KMS-11 (cell line): ENCODE measurements around the gene RIPOR1.
A peak's percentile ranks its signal among the peaks of the same experiment; 100 is the strongest.
"Not testable (repeated sequence)": the region's sequence is repeated elsewhere in the genome, so short reads cannot be mapped to it uniquely, and the experiment has no call there.

Experiments
- H2AFZ ChIP-seq: fragments of 200-600 bp; sonication (generic); 2 replicates; pipeline ENCODE4 v1.6.1; 2016; ENCODE audit warnings: antibody characterized with exemption, mixed run types, low read depth
- H3K27ac ChIP-seq: fragments of 200-600 bp; sonication (generic); 2 replicates; pipeline ENCODE4 v1.6.1; 2016; ENCODE audit warnings: mild to moderate bottlenecking, mixed run types
- H3K27me3 ChIP-seq: fragments of 200-600 bp; sonication (generic); 2 replicates; pipeline ENCODE4 v1.6.1; 2017; ENCODE audit warnings: mild to moderate bottlenecking, low read depth, mixed run types, moderate library complexity; ENCODE audit not compliant: insufficient read depth
- H3K36me3 ChIP-seq: fragments of 200-600 bp; sonication (generic); 2 replicates; pipeline ENCODE4 v1.6.1; 2017; ENCODE audit warnings: mild to moderate bottlenecking, mixed run types; ENCODE audit not compliant: insufficient read depth
- H3K4me1 ChIP-seq: fragments of 200-600 bp; sonication (generic); 2 replicates; pipeline ENCODE4 v1.6.1; 2016; ENCODE audit warnings: mild to moderate bottlenecking, low read depth, mixed run types; ENCODE audit not compliant: poor library complexity, severe bottlenecking
- H3K4me2 ChIP-seq: fragments of 200-600 bp; sonication (generic); 2 replicates; pipeline ENCODE4 v1.7.0; 2016; ENCODE audit warnings: mild to moderate bottlenecking, mixed run types
- H3K4me3 ChIP-seq: fragments of 200-600 bp; sonication (generic); IDR thresholded peaks from 2 replicates; pipeline ENCODE4 v1.6.1; 2017; ENCODE audit warnings: low read depth, low read length, mixed read lengths; ENCODE audit not compliant: insufficient read depth
- H3K79me2 ChIP-seq: fragments of 200-600 bp; sonication (generic); 2 replicates; pipeline ENCODE4 v1.6.1; 2016; ENCODE audit warnings: low read depth, mixed run types; ENCODE audit not compliant: insufficient read depth
- H3K9ac ChIP-seq: fragments of 200-600 bp; sonication (generic); 2 replicates; pipeline ENCODE4 v1.6.1; 2016; ENCODE audit warnings: mild to moderate bottlenecking, mixed run types
- H4K20me1 ChIP-seq: fragments of 200-600 bp; sonication (generic); 2 replicates; pipeline ENCODE4 v1.6.1; 2016; ENCODE audit warnings: mild to moderate bottlenecking, mixed run types; ENCODE audit not compliant: insufficient read depth
- TF ChIP-seq, protein P1 (sequence below): fragments of 200-600 bp; sonication (generic); conservative IDR thresholded peaks from 2 replicates; pipeline ENCODE4 v1.6.1; 2017; ENCODE audit warnings: low read depth, mild to moderate bottlenecking, antibody characterized with exemption, low read length, moderate library complexity, mixed read lengths

Gene RIPOR1

DNA sequence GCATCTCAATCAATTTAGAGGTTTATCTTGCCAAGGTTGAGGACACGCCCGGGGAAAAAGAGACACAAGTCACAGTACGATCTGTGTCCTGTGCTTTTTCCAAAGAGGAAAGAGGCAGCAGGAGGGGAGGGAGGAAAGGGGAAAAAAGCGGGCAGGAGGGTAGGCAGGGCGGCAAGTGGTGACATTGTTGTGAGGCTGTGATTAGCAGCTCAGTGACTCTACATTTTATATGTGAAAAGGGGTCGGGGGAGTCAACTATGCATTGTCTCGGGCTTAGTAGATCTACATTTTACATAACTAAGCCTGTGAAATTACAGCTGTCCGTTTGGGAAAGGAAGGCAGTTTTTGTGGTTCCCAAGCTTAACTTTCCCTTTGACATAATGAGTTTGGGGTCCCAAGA, 22.2 kb upstream of the RIPOR1 start:
- H2AFZ ChIP-seq = no peak overlapping the region

DNA sequence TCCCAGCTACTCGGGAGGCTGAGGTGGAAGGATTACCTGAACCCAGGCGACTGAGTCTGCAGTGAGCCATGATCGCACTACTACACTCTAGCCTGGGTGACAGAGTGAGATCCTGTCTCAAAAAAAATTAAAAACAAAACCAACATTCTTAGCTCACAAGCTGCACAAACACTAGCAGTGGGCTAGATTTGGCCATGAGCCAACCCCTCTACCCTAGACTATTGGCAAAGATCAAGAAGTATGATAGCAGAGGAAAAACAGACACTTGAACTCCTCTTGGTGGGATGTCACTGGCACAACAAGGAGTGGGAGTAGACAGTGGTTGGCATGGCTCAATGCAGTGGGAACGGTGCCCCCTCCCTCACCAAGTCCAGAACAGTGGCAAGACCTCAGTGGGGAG, 19.6 kb upstream of the RIPOR1 start:
- Histone ChIP-seq H3K27ac (no peak overlapping the region), H4K20me1 (no peaks in the 10 kb centered on the region), H3K79me2 (no peaks in the 10 kb centered on the region), H3K4me3 (no peak overlapping the region), H3K9ac (no peak overlapping the region), H2AFZ (no peak overlapping the region), H3K4me2 (no peak overlapping the region), H3K4me1 (peaks cover 3% of the 10 kb centered on the region), H3K36me3 (no peaks in the 10 kb centered on the region), H3K27me3 (no peaks in the 10 kb centered on the region)
- TF ChIP-seq, protein P1, sequence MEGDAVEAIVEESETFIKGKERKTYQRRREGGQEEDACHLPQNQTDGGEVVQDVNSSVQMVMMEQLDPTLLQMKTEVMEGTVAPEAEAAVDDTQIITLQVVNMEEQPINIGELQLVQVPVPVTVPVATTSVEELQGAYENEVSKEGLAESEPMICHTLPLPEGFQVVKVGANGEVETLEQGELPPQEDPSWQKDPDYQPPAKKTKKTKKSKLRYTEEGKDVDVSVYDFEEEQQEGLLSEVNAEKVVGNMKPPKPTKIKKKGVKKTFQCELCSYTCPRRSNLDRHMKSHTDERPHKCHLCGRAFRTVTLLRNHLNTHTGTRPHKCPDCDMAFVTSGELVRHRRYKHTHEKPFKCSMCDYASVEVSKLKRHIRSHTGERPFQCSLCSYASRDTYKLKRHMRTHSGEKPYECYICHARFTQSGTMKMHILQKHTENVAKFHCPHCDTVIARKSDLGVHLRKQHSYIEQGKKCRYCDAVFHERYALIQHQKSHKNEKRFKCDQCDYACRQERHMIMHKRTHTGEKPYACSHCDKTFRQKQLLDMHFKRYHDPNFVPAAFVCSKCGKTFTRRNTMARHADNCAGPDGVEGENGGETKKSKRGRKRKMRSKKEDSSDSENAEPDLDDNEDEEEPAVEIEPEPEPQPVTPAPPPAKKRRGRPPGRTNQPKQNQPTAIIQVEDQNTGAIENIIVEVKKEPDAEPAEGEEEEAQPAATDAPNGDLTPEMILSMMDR = no peak

More for the DNA sequence above, 22.2 kb upstream of the RIPOR1 start:
- Histone ChIP-seq H3K36me3 (no peaks in the 10 kb centered on the region), H3K27ac (no peak overlapping the region), H3K4me2 (no peak overlapping the region), H4K20me1 (no peaks in the 10 kb centered on the region), H3K4me3 (no peak overlapping the region), H3K4me1 (no peaks in the 10 kb centered on the region), H3K9ac (no peak overlapping the region), H3K27me3 (no peaks in the 10 kb centered on the region), H3K79me2 (no peaks in the 10 kb centered on the region)
- TF ChIP-seq, protein P1 = no peak

DNA sequence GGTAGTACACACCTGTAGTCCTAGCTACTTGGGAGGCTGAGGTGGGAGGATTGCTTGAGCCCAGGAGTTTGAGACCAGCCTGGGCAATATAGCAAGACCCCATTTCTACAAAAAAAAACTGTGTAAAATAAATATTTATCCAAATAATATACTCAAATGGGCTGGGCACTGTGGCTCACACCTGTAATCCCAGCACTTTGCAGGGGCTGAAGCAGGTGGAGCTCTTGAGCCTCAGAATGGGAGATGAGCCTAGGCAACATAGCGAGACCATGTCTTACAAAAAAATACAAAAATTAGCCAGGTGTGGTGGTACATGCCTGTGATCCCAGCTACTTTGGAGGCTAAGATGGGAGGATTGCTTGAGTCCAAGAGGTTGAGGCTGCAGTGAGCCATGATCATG, 14.7 kb upstream of the RIPOR1 start:
- H3K4me1 ChIP-seq = peaks cover 11% of the 10 kb centered on the region
- not testable (repeated sequence) for H3K4me3 ChIP-seq, H3K79me2 ChIP-seq, H3K36me3 ChIP-seq, H4K20me1 ChIP-seq, H3K9ac ChIP-seq, H3K27me3 ChIP-seq
- peak overlapping the region; percentile 16; the same call in 1 of the 2 replicates for H3K4me2 ChIP-seq
- H3K27ac ChIP-seq = peak overlapping the region; percentile 42; the same call in 1 of the 2 replicates
- peak overlapping the region; percentile 86; the same call in 1 of the 2 replicates for H2AFZ ChIP-seq

DNA sequence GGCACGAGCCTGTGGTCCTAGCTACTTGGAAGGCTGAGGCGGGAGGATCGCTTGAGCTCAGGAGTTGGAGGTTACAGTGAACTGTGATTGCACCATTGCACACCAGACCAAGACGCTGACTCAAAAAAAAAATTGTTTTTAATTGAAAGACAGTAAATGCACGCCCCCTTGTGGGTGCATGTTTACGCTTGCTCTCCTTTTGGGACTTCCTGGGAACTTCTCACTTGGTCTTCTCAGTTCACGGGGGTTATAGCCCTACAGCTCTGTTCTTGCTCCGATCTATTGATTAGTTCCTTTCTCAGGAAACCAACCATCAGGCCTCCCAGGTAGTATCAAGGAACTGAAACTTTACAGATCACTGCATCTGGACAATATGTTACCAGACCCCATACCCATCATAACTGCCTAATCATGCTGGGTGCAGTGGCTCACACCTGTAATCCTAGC, 14.2 kb upstream of the RIPOR1 start:
- TF ChIP-seq, protein P1 = peak; percentile 71
- Histone ChIP-seq H3K27ac (peak overlapping the region; percentile 42), H3K4me2 (peak overlapping the region; percentile 26; the same call in 1 of the 2 replicates), H3K9ac (no peak overlapping the region; the same call in 1 of the 2 replicates), H2AFZ (peak overlapping the region; percentile 86), H3K4me1 (peaks cover 11% of the 10 kb centered on the region), H3K4me3 (no peak overlapping the region), H4K20me1 (no peaks in the 10 kb centered on the region), H3K79me2 (no peaks in the 10 kb centered on the region), H3K27me3 (no peaks in the 10 kb centered on the region), H3K36me3 (no peaks in the 10 kb centered on the region)

DNA sequence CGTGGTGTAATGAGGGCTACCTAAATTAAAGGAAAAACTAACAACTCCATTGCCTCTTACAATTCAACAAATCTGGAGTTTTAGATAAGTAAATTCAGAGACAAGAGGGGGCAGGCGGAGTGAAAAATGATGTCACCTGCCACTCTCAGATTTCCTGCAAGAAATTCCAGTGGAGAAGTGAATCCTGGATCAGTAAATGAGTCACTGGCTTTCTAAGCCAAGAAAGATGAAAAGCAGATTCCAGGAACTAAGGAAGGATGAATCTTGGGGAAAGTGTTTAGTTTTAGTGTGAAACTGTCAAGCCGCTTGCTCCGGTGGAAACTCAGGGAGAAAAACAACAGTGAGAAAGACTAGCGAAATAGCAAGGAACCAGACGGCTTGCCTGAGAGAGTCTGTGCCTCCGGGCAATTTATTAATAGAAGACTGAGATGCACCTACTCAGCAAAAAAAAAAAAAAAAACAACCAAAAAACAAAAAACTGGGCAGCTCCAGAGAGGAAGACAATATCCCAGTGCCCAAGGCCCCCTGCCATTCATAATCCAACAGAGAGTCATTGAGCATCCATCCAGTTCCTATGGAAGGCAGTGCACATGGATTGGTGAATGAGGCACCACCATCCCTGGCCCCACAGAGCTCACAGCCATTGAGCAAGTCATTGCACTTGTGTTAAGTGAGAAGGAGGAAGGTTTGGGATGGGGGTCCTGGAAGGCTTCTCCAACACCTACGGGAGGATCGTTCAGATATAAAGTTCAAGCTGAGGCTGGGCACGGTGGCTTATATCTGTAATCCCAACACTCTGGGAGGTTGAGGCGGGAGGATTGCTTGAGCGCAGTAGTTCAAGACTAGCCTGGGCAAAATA, 12.1 kb upstream of the RIPOR1 start:
- H3K27me3 ChIP-seq = no peaks in the 10 kb centered on the region
- no peak overlapping the region for H3K9ac ChIP-seq
- no peak overlapping the region for H2AFZ ChIP-seq
- no peak overlapping the region for H3K4me2 ChIP-seq
- no peak overlapping the region for H3K27ac ChIP-seq
- TF ChIP-seq, protein P1 = no peak
- no peak overlapping the region for H3K4me3 ChIP-seq
- no peaks in the 10 kb centered on the region for H3K36me3 ChIP-seq
- no peaks in the 10 kb centered on the region for H3K79me2 ChIP-seq
- H4K20me1 ChIP-seq = no peaks in the 10 kb centered on the region
- H3K4me1 ChIP-seq = peaks cover 15% of the 10 kb centered on the region
